RWPE1 (cell line): ENCODE data around the gene AUH.

Source experiments
- CTCF ChIA-PET: fragments of 350-600 bp; sonication (Branson Sonifier 250); formaldehyde crosslinking; extraction: SDS; loops from one replicate; lab custom pipeline; 2021; lab: Yijun Ruan, JAX
- POLR2A ChIA-PET: fragments of 400-600 bp; formaldehyde crosslinking; extraction: SDS; loops from one replicate; lab custom pipeline; 2020; ENCODE audit warnings: antibody characterized with exemption; ENCODE audit not compliant: low non-redundant PET; lab: Yijun Ruan, JAX
- DNase-seq: peaks from one replicate; pipeline ENCODE4 v3.0.0; 2012; ENCODE audit warnings: low spot score
- H3K27ac ChIP-seq: fragments of 450-650 bp; 2 replicates; pipeline ENCODE4 v1.5.1; 2017
- TF ChIP-seq, protein P1 (sequence below): fragments of 450-650 bp; conservative IDR thresholded peaks from 2 replicates; pipeline ENCODE4 v1.5.1; 2017; ENCODE audit warnings: low read depth, mild to moderate bottlenecking

AUH gene

DNA sequence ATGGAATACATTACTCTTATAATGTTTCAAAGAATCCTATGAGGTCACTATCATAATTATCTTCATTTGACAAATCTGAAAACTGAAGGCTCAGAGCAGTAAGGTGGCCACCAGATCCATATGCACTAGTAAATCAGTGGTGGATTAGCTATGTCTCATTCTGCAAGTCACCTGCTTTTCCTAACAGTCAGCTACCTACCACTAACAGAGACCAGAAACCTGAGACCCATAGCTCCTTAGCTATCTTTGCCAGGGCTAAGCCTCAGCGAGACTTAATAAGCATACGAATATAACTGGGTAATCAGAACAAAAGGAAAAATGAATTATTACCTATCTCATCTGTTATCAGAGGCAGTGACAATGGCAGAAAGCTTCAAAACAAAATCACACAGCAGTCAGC lies 118.7 kb downstream of the AUH start:
- no peak for DNase-seq
- ChIA-PET CTCF (no interaction called here), POLR2A (no interaction called here)
- H3K27ac ChIP-seq = no peak overlapping the region
- TF ChIP-seq, protein P1, sequence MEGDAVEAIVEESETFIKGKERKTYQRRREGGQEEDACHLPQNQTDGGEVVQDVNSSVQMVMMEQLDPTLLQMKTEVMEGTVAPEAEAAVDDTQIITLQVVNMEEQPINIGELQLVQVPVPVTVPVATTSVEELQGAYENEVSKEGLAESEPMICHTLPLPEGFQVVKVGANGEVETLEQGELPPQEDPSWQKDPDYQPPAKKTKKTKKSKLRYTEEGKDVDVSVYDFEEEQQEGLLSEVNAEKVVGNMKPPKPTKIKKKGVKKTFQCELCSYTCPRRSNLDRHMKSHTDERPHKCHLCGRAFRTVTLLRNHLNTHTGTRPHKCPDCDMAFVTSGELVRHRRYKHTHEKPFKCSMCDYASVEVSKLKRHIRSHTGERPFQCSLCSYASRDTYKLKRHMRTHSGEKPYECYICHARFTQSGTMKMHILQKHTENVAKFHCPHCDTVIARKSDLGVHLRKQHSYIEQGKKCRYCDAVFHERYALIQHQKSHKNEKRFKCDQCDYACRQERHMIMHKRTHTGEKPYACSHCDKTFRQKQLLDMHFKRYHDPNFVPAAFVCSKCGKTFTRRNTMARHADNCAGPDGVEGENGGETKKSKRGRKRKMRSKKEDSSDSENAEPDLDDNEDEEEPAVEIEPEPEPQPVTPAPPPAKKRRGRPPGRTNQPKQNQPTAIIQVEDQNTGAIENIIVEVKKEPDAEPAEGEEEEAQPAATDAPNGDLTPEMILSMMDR = no peak

DNA sequence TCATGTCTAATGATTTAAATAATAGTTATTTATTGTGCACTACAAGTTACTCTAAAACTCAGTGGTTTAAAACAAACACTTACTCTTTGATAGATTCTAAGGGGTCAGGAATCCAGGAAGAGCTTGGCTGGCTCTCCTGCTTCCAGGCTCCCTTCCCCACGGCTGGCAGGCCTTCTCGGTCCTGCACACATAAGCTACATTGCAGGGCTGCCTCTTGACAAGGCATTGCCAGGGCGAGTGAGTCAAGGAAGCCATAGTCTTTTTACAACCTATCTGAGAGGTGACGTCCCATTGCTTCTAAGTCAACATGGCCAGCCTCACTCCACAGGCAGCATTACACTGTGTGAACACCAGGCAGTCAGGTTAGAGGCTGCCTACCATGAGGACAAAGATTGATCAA lies 119.8 kb downstream of the AUH start:
- ChIA-PET CTCF (interaction anchor here (0.6 kb wide), 1 partner anchor 381 kb away, joined by 3 read pairs; no protein-coding TSS in a partner anchor), POLR2A (no interaction called here)
- no peak for DNase-seq
- TF ChIP-seq, protein P1 = no peak
- no peak overlapping the region for H3K27ac ChIP-seq

DNA sequence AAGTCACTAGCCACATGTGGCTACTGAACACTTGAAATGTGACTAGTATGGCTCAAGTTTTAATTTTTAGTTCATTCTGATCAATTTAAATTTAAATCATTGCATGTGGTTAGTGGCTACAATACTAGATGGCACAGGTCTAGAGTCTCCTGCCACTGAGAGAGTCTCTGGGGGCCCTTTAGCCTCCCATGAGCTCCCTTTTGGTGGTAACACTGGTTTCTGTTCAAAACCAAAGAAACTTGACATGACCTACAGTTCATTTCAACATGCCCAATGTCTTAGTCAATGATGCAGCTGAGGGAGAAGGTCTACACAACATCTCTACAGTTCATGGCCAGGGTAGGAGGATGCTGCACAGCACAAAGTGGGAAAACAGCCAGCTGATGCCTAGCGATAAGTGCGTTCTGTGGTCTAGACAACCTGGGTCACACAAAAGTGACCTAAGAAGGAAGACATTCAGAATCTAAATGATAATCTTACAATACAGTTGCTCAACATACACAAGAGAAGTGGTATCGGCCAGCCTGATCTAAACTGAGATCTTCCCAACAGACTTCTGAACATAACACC lies 121.0 kb downstream of the AUH start:
- TF ChIP-seq, protein P1 = no peak
- ChIA-PET POLR2A (no interaction called here), CTCF (interaction anchor here (0.6 kb wide), 2 partner anchors 43 to 268 kb away, joined by 3 read pairs; no protein-coding TSS in a partner anchor)
- no peak overlapping the region for H3K27ac ChIP-seq
- DNase-seq = no peak

DNA sequence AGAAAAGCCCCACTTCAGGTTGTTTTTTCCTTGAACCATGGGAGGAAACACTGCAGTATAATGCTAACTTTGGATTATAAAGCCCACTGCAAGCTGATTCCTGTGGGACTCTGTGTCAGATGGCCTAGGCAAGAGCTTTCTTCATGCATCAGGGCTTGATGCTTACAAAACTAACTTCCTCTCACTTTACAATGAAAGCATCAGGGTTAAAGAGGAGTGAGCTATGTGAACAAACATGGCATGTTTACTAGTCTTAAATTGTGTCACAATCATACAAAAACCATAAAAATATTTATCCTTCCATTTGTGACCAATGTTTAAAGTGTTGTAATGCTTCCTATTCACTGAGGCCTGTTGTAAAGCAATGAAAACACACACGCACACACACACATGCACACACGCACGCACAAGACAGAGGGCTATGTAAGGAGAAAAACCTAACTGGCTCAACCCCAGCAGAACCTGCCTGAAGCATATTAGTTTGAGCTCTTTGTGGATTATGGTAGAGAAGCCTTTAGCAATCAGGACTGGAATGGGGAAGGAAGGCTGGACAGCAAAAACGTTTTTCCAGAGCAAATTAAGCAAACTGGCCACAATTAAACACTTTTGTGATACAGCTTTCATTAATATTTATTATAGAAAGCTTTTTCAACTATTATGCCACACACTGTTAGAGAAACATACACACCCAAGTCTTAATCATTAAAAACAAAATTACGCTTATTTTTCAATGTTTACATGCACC lies 122.2 kb downstream of the AUH start:
- TF ChIP-seq, protein P1 = no peak

DNA sequence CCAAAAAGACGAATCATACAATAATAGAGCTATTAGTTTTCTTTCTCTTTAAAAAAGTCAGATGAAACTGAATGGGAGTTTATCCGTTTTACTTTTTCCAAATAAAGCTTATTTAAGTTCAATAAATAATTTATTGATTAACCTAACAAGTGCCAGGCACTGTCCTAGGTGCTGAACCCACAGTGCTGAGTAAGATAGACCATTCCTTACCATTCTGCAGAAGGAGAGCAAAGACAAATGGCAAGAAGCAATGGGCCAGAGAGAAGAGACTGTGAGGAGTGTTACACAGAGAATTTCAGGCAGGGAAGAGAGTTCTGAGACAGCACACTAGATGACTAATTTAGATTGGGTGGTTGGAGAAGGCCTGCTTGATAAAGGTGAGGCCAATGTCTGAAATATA lies 127.2 kb downstream of the AUH start:
- no peak overlapping the region for H3K27ac ChIP-seq
- CTCF ChIA-PET = interaction anchor here (0.6 to 1.6 kb wide), 3 partner anchors 12 to 481 kb away, joined by 3 to 7 read pairs (median 6); no protein-coding TSS in a partner anchor
- POLR2A ChIA-PET = no interaction called here
- DNase-seq = no peak
- TF ChIP-seq, protein P1 = no peak

More for the DNA sequence above, 122.2 kb downstream of the AUH start:
- ChIA-PET CTCF (no interaction called here), POLR2A (no interaction called here)
- DNase-seq = no peak
- H3K27ac ChIP-seq = no peak overlapping the region

DNA sequence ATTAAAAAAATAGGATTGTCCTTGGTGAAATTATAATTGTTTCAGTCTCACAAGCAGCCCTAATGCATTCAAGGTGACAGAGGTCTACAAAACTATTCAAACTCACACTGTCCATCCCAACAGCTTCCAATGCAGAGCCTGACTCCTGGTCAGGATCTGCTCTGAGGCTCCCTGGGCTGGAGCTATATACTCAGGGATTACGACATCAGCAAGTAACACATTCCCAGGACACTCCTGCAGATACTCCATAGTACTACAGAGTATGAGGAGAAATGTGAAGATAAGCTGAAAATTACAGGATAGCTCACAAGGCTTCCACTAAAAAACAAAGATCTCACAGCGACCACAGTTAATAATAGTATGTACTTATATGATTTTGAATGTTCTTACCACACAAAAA lies 130.1 kb downstream of the AUH start:
- DNase-seq = no peak
- ChIA-PET POLR2A (no interaction called here), CTCF (interaction anchor here (0.6 kb wide), 1 partner anchor 25 kb away, joined by 3 read pairs; no protein-coding TSS in a partner anchor)
- H3K27ac ChIP-seq = no peak overlapping the region
- TF ChIP-seq, protein P1 = no peak
